ENCODE results near the gene TRPM5.

The TRPM5 gene

GRCh38 chr11:2419638-2420501 lies 24.4 kb downstream of the TRPM5 start:
- DNase-seq = peak; percentile 69

GRCh38 chr11:2418693-2419360 lies 25.5 kb downstream of the TRPM5 start:
- DNase-seq = no peak

- no peak for DNase-seq
Measured at GRCh38 chr11:2417856-2418692, 26.2 kb downstream of the TRPM5 start.

GRCh38 chr11:2416765-2417164 lies 27.5 kb downstream of the TRPM5 start:
- no peak for DNase-seq

- DNase-seq = no peak
Measured at GRCh38 chr11:2415601-2416380, 28.5 kb downstream of the TRPM5 start.

- DNase-seq = no peak
Measured at GRCh38 chr11:2415171-2415570, 29.1 kb downstream of the TRPM5 start.

GRCh38 chr11:2414616-2415015 lies 29.7 kb downstream of the TRPM5 start:
- DNase-seq = no peak

- DNase-seq = no peak
Measured at GRCh38 chr11:2413742-2414579, 30.4 kb downstream of the TRPM5 start.

GRCh38 chr11:2412323-2412722 lies 32.0 kb downstream of the TRPM5 start:
- no peak for DNase-seq

- DNase-seq = no peak
Measured at GRCh38 chr11:2411446-2412305, 32.6 kb downstream of the TRPM5 start.

GRCh38 chr11:2410616-2411015 lies 33.7 kb downstream of the TRPM5 start:
- DNase-seq = no peak

- DNase-seq = no peak
Measured at GRCh38 chr11:2409611-2410468, 34.5 kb downstream of the TRPM5 start.

GRCh38 chr11:2409126-2409525 lies 35.2 kb downstream of the TRPM5 start:
- no peak for DNase-seq

GRCh38 chr11:2408671-2409070 lies 35.6 kb downstream of the TRPM5 start:
- no peak for DNase-seq

GRCh38 chr11:2406878-2407410 lies 37.4 kb downstream of the TRPM5 start:
- DNase-seq = no peak

GRCh38 chr11:2406451-2406850 lies 37.9 kb downstream of the TRPM5 start:
- no peak for DNase-seq

- DNase-seq = no peak
Measured at GRCh38 chr11:2404735-2405196, 39.5 kb downstream of the TRPM5 start.

GRCh38 chr11:2402890-2403645 lies 41.2 kb downstream of the TRPM5 start:
- no peak for DNase-seq

Data from CD4-positive, alpha-beta T cell treated with Interleukin-6 for 4 hours (primary cell).